Lower lobe of right lung (tissue), 2 donors: Measurements from ENCODE around the gene PTPRN2. TPM values are rescaled to one million over a fixed set of nuclear protein-coding genes. Genes with fewer than 3 reads are reported as not detected.

Experiments
- ATAC-seq, 2 donors: fragments of 200-7000 bp; cut with Tn5 transposase; one replicate each; pipeline ENCODE4 v1.9.1; 2020 to 2022; ENCODE audit warnings: mild to moderate bottlenecking in 2 of 2, moderate library complexity in 2 of 2
- DNase-seq: peaks from one replicate; pipeline ENCODE4 v3.0.0-alpha.2; 2020
- H3K27ac ChIP-seq: fragments of 200-600 bp; one replicate; pipeline ENCODE4 v1.8.0; 2022
- H3K27me3 ChIP-seq: fragments of 200-600 bp; one replicate; pipeline ENCODE4 v1.8.0; 2022; ENCODE audit warnings: low read depth
- H3K36me3 ChIP-seq: fragments of 200-600 bp; one replicate; pipeline ENCODE4 v1.8.0; 2022; ENCODE audit warnings: mild to moderate bottlenecking
- H3K4me1 ChIP-seq: fragments of 200-600 bp; one replicate; pipeline ENCODE4 v1.8.0; 2022
- H3K4me3 ChIP-seq: fragments of 200-600 bp; one replicate; pipeline ENCODE4 v1.8.0; 2022; ENCODE audit warnings: mild to moderate bottlenecking
- H3K9me3 ChIP-seq: fragments of 200-600 bp; one replicate; pipeline ENCODE4 v1.8.0; 2022
- CTCF ChIP-seq: fragments of 200-600 bp; IDR thresholded peaks from one replicate; pipeline ENCODE4 v1.8.0; 2022; ENCODE audit warnings: antibody characterized with exemption, mild to moderate bottlenecking
- intact Hi-C: fragments of 100-400 bp; cut with DNase I; formaldehyde crosslinking; loops from one replicate; pipeline ENCODE4 v1.11.0; 2022
- total RNA-seq: library from RNA; stranded (reverse); fragmentation: NEBNext Ultra II Directional; extraction: Animal tissue kit (Norgen Biotek cat#: 25700); gene quantifications from one replicate; pipeline ENCODE4 v1.2.1, GENCODE V29; 2021
- donor health status: DM: no; HTN: yes; CAD: no; lungs with severe emphysema.

PTPRN2 gene
- total RNA-seq, 1 donor from 2014 or later = 6.8 TPM

GRCh38 chr7:157853789-157854065 lies 733.9 kb downstream of the PTPRN2 start:
- Histone ChIP-seq H3K4me3 (no peak overlapping the region), H3K27me3 (peaks cover 9% of the 10 kb centered on the region), H3K36me3 (no peaks in the 10 kb centered on the region), H3K4me1 (peaks cover 5% of the 10 kb centered on the region), H3K27ac (peak overlapping the region; percentile 49), H3K9me3 (no peaks in the 10 kb centered on the region)
- DNase-seq (no peak), ATAC-seq (no peak)
- intact Hi-C loops = no loop called here
- TF ChIP-seq CTCF = no peak

GRCh38 chr7:157853076-157853788 lies 734.4 kb downstream of the PTPRN2 start:
- Histone ChIP-seq H3K27me3 (peaks cover 11% of the 10 kb centered on the region), H3K4me1 (peaks cover 5% of the 10 kb centered on the region), H3K27ac (peak overlapping the region; percentile 49), H3K4me3 (no peak overlapping the region), H3K36me3 (no peaks in the 10 kb centered on the region), H3K9me3 (no peaks in the 10 kb centered on the region)
- DNase-seq (no peak), ATAC-seq (peak in 1 of 2 donors; percentile 18)
- intact Hi-C loops = no loop called here
- no peak for TF ChIP-seq CTCF

GRCh38 chr7:157851501-157852067 lies 736.0 kb downstream of the PTPRN2 start:
- H3K4me3 ChIP-seq = peak overlapping the region; percentile 32

GRCh38 chr7:157850481-157851444 lies 736.9 kb downstream of the PTPRN2 start:
- Histone ChIP-seq H3K36me3 (no peaks in the 10 kb centered on the region), H3K4me1 (peaks cover 5% of the 10 kb centered on the region), H3K4me3 (peak overlapping the region; percentile 32), H3K27ac (no peak overlapping the region), H3K9me3 (no peaks in the 10 kb centered on the region), H3K27me3 (peaks cover 11% of the 10 kb centered on the region)
- intact Hi-C loops = no loop called here
- ATAC-seq (no peak), DNase-seq (no peak)
- no peak for TF ChIP-seq CTCF

More at GRCh38 chr7:157851501-157852067, 736.0 kb downstream of the PTPRN2 start:
- H3K9me3 ChIP-seq = no peaks in the 10 kb centered on the region
- peak overlapping the region; percentile 46 for H3K27ac ChIP-seq
- H3K27me3 ChIP-seq = peaks cover 11% of the 10 kb centered on the region
- TF ChIP-seq CTCF = no peak
- no peaks in the 10 kb centered on the region for H3K36me3 ChIP-seq
- peak; percentile 89 for DNase-seq
- intact Hi-C loops = no loop called here
- ATAC-seq = peak; percentile 73
- peaks cover 5% of the 10 kb centered on the region for H3K4me1 ChIP-seq

GRCh38 chr7:157849726-157850125 lies 737.9 kb downstream of the PTPRN2 start:
- ATAC-seq (no peak), DNase-seq (no peak)
- intact Hi-C loops = no loop called here
- H3K4me3 ChIP-seq = no peak overlapping the region
- no peaks in the 10 kb centered on the region for H3K9me3 ChIP-seq
- no peaks in the 10 kb centered on the region for H3K36me3 ChIP-seq
- no peak overlapping the region for H3K27ac ChIP-seq
- H3K4me1 ChIP-seq = peaks cover 5% of the 10 kb centered on the region
- TF ChIP-seq CTCF = no peak
- peaks cover 11% of the 10 kb centered on the region for H3K27me3 ChIP-seq
